ENCODE measurements around the gene CCDC78. TPM values are rescaled to one million over a fixed set of nuclear protein-coding genes. Genes with fewer than 3 reads are reported as not detected.

The CCDC78 gene
- total and polyA plus RNA-seq, 2 of the 4 experiments (the other 2 are of a cell fraction), result 0.54 to 4.6 TPM

DNA sequence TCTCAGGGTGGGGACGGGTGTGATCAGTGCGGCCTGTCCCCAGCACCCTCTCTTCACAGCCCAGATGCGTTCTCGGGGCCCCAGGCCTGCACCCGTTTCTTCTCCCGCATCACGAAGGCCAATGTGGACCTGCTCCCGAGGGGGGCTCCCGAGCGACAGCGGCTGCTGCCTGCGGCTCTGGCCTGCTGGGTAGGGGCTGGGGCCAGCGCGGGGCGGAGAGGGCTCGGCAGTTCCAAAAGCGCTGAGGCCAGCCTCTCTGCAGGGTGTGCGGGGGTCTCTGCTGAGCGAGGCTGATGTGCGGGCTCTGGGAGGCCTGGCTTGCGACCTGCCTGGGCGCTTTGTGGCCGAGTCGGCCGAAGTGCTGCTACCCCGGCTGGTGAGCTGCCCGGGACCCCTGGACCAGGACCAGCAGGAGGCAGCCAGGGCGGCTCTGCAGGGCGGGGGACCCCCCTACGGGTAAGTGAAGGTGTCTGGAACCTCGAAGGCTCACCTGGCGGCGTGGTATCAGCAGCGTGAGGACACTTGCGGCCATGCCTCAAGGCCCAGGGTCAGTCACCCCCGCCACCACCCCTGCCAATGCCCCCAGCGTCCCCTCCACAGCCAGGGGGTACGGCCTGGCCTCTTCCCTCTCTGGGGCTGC lies 38.7 kb upstream of the CCDC78 start:
- Histone ChIP-seq H2AK5ac (ENCODE audit: low read depth, low read length) (no peak overlapping the region), H2BK5ac (ENCODE audit: low read depth, low read length, poor library complexity, severe bottlenecking) (no peak overlapping the region), H3K27ac (ENCODE audit: insufficient read depth, low read length) (no peak overlapping the region), H2AFZ (replicated peaks; ENCODE audit: low read length, poor library complexity) (no peak overlapping the region), H3K4me3 (ENCODE audit: insufficient read depth, low read depth, low read length) (no peak overlapping the region), H3K4ac (ENCODE audit: low read depth, low read length) (no peak overlapping the region), H4K5ac (ENCODE audit: low read depth, low read length) (no peak overlapping the region), H3K9me1 (ENCODE audit: insufficient read depth, low read length) (no peaks in the 10 kb centered on the region), H3K23ac (ENCODE audit: low read depth, low read length) (no peak overlapping the region), H3K36me3 (ENCODE audit: control insufficient read depth, insufficient read depth, low read length) (no peaks in the 10 kb centered on the region), H3K14ac (replicated peaks; ENCODE audit: low read depth, low read length) (no peak overlapping the region), H3K9ac (ENCODE audit: low read depth, low read length) (no peak overlapping the region), H3K18ac (ENCODE audit: low read depth, low read length) (no peak overlapping the region), H3K27me3 (ENCODE audit: control insufficient read depth, insufficient read depth, low read length) (peaks cover under 1% of the 10 kb centered on the region; the same call in 1 of the 2 replicates), H3K4me2 (ENCODE audit: low read depth, low read length) (no peak overlapping the region), H2BK120ac (ENCODE audit: low read depth, low read length) (no peak overlapping the region), H2AK9ac (replicated peaks; ENCODE audit: low read depth, low read length, poor library complexity) (no peak overlapping the region), H4K91ac (ENCODE audit: insufficient read depth, low read depth, low read length) (no peak overlapping the region), H4K8ac (ENCODE audit: low read depth in 2 of 2, low read length in 2 of 2) (no peak overlapping the region), H3K79me1 (ENCODE audit: low read depth in 1 of 2, low read length in 2 of 2) (no peaks in the 10 kb centered on the region), H3K9me3 (ENCODE audit: control insufficient read depth, insufficient read depth, low read length) (no peaks in the 10 kb centered on the region), H3K56ac (ENCODE audit: extremely low read depth, insufficient read depth, low read length) (no peak overlapping the region), H4K20me1 (ENCODE audit: insufficient read depth, low read length) (no peaks in the 10 kb centered on the region), H3K4me1 (ENCODE audit: control insufficient read depth, insufficient read depth, low read length) (no peaks in the 10 kb centered on the region), H2BK15ac (ENCODE audit: low read depth, low read length) (no peak overlapping the region), H2BK20ac (ENCODE audit: low read depth, low read length) (no peak overlapping the region)
- no peak for DNase-seq
- dilution Hi-C loops (cut with HindIII; ENCODE audit: low sequenced_read_pairs, unreplicated experiment), result no loop called here
- ATAC-seq (ENCODE audit: low read depth), result no peak
- TF ChIP-seq NFE2L2 (IDR thresholded peaks at IDR 0.05; ENCODE audit: low read depth, low read length) (no peak), RCOR1 (IDR thresholded peaks at IDR 0.05; ENCODE audit: insufficient replicate concordance, low read length) (no peak), FOS (IDR thresholded peaks at IDR 0.05; ENCODE audit: low read depth, low read length) (no peak), ELK1 (IDR thresholded peaks at IDR 0.05; ENCODE audit: borderline replicate concordance, low read depth, low read length) (no peak), RAD21 (IDR thresholded peaks at IDR 0.05; ENCODE audit: low read length) (no peak), BHLHE40 (IDR thresholded peaks at IDR 0.05; ENCODE audit: low read depth, low read length) (no peak), CTCF (conservative IDR thresholded peaks at IDR 0.05; ENCODE audit: low read depth, low read length) (no peak), RFX5 (IDR thresholded peaks at IDR 0.05; ENCODE audit: low read depth, low read length) (no peak), MAZ (IDR thresholded peaks at IDR 0.05; ENCODE audit: borderline replicate concordance, low read depth, low read length) (no peak), CEBPB (IDR thresholded peaks at IDR 0.05; ENCODE audit: low read depth, low read length) (no peak), USF2 (IDR thresholded peaks at IDR 0.05; ENCODE audit: low read depth, low read length) (no peak), MAFK (IDR thresholded peaks at IDR 0.05; ENCODE audit: low read depth, low read length) (no peak), CHD1 (IDR thresholded peaks at IDR 0.05; ENCODE audit: low read depth, low read length) (no peak), POLR2A (IDR thresholded peaks at IDR 0.05; ENCODE audit: low read depth, low read length) (no peak), MXI1 (IDR thresholded peaks at IDR 0.05; ENCODE audit: borderline replicate concordance, low read depth, low read length) (no peak), SMC3 (IDR thresholded peaks at IDR 0.05; ENCODE audit: low read depth, low read length) (no peak)
- BruUV-seq (replicated peaks), result no TSS peak
- intact Hi-C loops (cut with micrococcal nuclease), result no loop called here
- in situ Hi-C loops (cut with MboI; ENCODE audit: low sequenced_read_pairs), result no loop called here
- ChIA-PET POLR2A (ENCODE audit: unreplicated experiment) (no interaction called here), CTCF (no interaction called here)
- WGBS, 2 experiments (ENCODE audit: extremely low coverage in 2 of 2, insufficient read length in 1 of 2), result 76% methylated on average over 17 of the region's 38 CpGs; no CpG with 5 or more reads in 1 of the 2 experiments

Measured in IMR-90 (cell line).